ENCODE measurements around the gene IP6K2. TPM values are rescaled to one million over a fixed set of nuclear protein-coding genes. Genes with fewer than 3 reads are reported as not detected.

IP6K2 gene
- total and polyA plus RNA-seq, 2 of the 13 experiments (the other 11 are each of a cell fraction or from before 2014, with no cell fraction given), result 85.5 to 112 TPM

DNA sequence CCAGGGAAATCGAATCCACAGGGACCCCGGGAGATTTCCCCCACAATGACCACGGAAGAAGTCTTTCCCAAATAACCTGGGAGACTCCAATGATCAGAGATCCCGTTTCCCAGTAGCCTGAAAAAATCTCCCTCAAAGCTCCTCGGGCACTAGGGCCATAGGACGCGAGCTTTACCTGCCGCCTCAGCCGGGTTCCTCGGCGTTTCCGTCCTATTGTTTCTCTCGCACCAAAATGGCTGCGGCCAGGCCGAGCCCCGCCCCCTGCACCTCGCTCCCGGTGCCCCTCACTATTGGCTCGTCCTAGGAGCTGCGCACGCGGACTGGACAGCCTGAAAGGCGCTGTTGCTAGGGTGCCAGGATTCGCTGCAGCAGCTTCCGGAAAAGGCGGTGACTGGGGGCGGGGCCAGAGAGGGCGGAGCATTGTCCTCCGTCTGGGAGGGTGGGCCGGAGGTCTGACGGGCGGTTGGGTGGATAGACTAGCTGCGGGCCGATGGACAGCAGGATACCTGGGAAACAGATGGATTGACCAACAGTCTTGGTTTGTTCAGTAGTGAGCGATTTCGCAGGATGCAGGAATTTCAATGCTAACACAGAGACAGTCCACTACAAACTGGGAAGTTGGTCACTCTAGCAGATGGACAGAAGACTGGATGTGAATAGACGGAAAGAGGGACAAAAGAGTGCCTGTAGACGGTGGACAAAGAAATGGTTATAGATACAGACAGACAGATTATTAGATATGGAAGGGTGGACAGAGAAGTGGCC is at the start of gene IP6K2 (continued):
- TF ChIP-seq, protein P1, sequence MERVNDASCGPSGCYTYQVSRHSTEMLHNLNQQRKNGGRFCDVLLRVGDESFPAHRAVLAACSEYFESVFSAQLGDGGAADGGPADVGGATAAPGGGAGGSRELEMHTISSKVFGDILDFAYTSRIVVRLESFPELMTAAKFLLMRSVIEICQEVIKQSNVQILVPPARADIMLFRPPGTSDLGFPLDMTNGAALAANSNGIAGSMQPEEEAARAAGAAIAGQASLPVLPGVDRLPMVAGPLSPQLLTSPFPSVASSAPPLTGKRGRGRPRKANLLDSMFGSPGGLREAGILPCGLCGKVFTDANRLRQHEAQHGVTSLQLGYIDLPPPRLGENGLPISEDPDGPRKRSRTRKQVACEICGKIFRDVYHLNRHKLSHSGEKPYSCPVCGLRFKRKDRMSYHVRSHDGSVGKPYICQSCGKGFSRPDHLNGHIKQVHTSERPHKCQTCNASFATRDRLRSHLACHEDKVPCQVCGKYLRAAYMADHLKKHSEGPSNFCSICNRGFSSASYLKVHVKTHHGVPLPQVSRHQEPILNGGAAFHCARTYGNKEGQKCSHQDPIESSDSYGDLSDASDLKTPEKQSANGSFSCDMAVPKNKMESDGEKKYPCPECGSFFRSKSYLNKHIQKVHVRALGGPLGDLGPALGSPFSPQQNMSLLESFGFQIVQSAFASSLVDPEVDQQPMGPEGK (CRISPR knock-in tag; IDR thresholded peaks at IDR 0.05), result peak; percentile 38; the same call in 1 of the 2 replicates
- TF ChIP-seq, protein P2, sequence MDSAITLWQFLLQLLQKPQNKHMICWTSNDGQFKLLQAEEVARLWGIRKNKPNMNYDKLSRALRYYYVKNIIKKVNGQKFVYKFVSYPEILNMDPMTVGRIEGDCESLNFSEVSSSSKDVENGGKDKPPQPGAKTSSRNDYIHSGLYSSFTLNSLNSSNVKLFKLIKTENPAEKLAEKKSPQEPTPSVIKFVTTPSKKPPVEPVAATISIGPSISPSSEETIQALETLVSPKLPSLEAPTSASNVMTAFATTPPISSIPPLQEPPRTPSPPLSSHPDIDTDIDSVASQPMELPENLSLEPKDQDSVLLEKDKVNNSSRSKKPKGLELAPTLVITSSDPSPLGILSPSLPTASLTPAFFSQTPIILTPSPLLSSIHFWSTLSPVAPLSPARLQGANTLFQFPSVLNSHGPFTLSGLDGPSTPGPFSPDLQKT (CRISPR knock-in tag; IDR thresholded peaks at IDR 0.05; ENCODE audit: borderline replicate concordance), result no peak
- TF ChIP-seq SKI (IDR thresholded peaks at IDR 0.05; ENCODE audit: partially characterized antibody), result peak; percentile 30
- no peak for TF ChIP-seq ZNF776 (CRISPR knock-in tag; IDR thresholded peaks at IDR 0.05)
- no peak for TF ChIP-seq ZNF282 (IDR thresholded peaks at IDR 0.05; ENCODE audit: partially characterized antibody)
- TF ChIP-seq, protein P3, sequence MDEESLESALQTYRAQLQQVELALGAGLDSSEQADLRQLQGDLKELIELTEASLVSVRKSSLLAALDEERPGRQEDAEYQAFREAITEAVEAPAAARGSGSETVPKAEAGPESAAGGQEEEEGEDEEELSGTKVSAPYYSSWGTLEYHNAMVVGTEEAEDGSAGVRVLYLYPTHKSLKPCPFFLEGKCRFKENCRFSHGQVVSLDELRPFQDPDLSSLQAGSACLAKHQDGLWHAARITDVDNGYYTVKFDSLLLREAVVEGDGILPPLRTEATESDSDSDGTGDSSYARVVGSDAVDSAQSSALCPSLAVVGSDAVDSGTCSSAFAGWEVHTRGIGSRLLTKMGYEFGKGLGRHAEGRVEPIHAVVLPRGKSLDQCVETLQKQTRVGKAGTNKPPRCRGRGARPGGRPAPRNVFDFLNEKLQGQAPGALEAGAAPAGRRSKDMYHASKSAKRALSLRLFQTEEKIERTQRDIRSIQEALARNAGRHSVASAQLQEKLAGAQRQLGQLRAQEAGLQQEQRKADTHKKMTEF (CRISPR knock-in tag; IDR thresholded peaks at IDR 0.05), result peak; percentile 49; the same call in 1 of the 2 replicates
- no peak for TF ChIP-seq SP1 (IDR thresholded peaks at IDR 0.05)
- TF ChIP-seq SP1 (CRISPR knock-in tag; IDR thresholded peaks at IDR 0.05), result peak; percentile 92
- TF ChIP-seq RXRB (CRISPR knock-in tag; IDR thresholded peaks at IDR 0.05; ENCODE audit: borderline replicate concordance), result peak; percentile 39; the same call in 1 of the 2 replicates
- TF ChIP-seq NR2F6 (IDR thresholded peaks at IDR 0.05), result no peak
- no peak for TF ChIP-seq NR2F6 (CRISPR knock-in tag; IDR thresholded peaks at IDR 0.05)
- TF ChIP-seq AGO1 (IDR thresholded peaks at IDR 0.05; ENCODE audit: low read depth, low read length, poor library complexity, severe bottlenecking), result peak; percentile 77
- TF ChIP-seq ZNF350 (CRISPR knock-in tag; IDR thresholded peaks at IDR 0.05; ENCODE audit: borderline replicate concordance, low read depth), result peak; percentile 83
- peak; percentile 76 for TF ChIP-seq POGZ (CRISPR knock-in tag; IDR thresholded peaks at IDR 0.05)
- TF ChIP-seq TBX2 (CRISPR knock-in tag; IDR thresholded peaks at IDR 0.05; ENCODE audit: borderline replicate concordance), result peak; percentile 63
- peak; percentile 77; the same call in 1 of the 2 replicates for TF ChIP-seq ZFP36L1 (CRISPR knock-in tag; IDR thresholded peaks at IDR 0.05)
- TF ChIP-seq NFYC (CRISPR knock-in tag; IDR thresholded peaks at IDR 0.05), result peak; percentile 93
- TF ChIP-seq MIER3 (CRISPR knock-in tag; IDR thresholded peaks at IDR 0.05; ENCODE audit: borderline replicate concordance), result peak; percentile 49; the same call in 1 of the 2 replicates
- peak; percentile 41; the same call in 1 of the 2 replicates for TF ChIP-seq ZNF792 (CRISPR knock-in tag; IDR thresholded peaks at IDR 0.05)
- no peak for TF ChIP-seq HMG20A (CRISPR knock-in tag; IDR thresholded peaks at IDR 0.05; ENCODE audit: borderline replicate concordance)
- peak; percentile 89 for TF ChIP-seq ETV5 (CRISPR knock-in tag; IDR thresholded peaks at IDR 0.05; ENCODE audit: borderline replicate concordance)
- TF ChIP-seq NPAS2 (CRISPR knock-in tag; IDR thresholded peaks at IDR 0.05; ENCODE audit: borderline replicate concordance), result no peak
- TF ChIP-seq ZNF33A (CRISPR knock-in tag; IDR thresholded peaks at IDR 0.05; ENCODE audit: borderline replicate concordance), result no peak
- no peak for TF ChIP-seq ZNF510 (CRISPR knock-in tag; IDR thresholded peaks at IDR 0.05; ENCODE audit: low read depth)
- no peak for TF ChIP-seq ZNF768 (CRISPR knock-in tag; IDR thresholded peaks at IDR 0.05)
- TF ChIP-seq RFX5 (IDR thresholded peaks at IDR 0.05; ENCODE audit: low read depth, low read length), result peak; percentile 99
- no peak for TF ChIP-seq SCMH1 (CRISPR knock-in tag; IDR thresholded peaks at IDR 0.05; ENCODE audit: borderline replicate concordance)
- 0 out of 2 replicates have a peak, but pooled peaks have one; percentile 23 for TF ChIP-seq TBX3 (IDR thresholded peaks at IDR 0.05; ENCODE audit: borderline replicate concordance)

Data from HepG2 (cell line).